ENCODE data around the gene GLOD4.

- TF ChIP-seq, protein P1, sequence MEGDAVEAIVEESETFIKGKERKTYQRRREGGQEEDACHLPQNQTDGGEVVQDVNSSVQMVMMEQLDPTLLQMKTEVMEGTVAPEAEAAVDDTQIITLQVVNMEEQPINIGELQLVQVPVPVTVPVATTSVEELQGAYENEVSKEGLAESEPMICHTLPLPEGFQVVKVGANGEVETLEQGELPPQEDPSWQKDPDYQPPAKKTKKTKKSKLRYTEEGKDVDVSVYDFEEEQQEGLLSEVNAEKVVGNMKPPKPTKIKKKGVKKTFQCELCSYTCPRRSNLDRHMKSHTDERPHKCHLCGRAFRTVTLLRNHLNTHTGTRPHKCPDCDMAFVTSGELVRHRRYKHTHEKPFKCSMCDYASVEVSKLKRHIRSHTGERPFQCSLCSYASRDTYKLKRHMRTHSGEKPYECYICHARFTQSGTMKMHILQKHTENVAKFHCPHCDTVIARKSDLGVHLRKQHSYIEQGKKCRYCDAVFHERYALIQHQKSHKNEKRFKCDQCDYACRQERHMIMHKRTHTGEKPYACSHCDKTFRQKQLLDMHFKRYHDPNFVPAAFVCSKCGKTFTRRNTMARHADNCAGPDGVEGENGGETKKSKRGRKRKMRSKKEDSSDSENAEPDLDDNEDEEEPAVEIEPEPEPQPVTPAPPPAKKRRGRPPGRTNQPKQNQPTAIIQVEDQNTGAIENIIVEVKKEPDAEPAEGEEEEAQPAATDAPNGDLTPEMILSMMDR (conservative IDR thresholded peaks at IDR 0.05; ENCODE audit: low read depth, low read length): no peak
- no peak for TF ChIP-seq POLR2A (IDR thresholded peaks at IDR 0.05; ENCODE audit: low read depth, low read length)
- no peak for TF ChIP-seq CHD1 (IDR thresholded peaks at IDR 0.05; ENCODE audit: low read depth, low read length)
- no peak for TF ChIP-seq SMC3 (IDR thresholded peaks at IDR 0.05; ENCODE audit: low read depth, low read length)
- no peak for TF ChIP-seq RCOR1 (IDR thresholded peaks at IDR 0.05; ENCODE audit: insufficient replicate concordance, low read length)
- no peak for TF ChIP-seq MAZ (IDR thresholded peaks at IDR 0.05; ENCODE audit: borderline replicate concordance, low read depth, low read length)
- TF ChIP-seq RFX5 (IDR thresholded peaks at IDR 0.05; ENCODE audit: low read depth, low read length): no peak
- TF ChIP-seq MAFK (IDR thresholded peaks at IDR 0.05; ENCODE audit: low read depth, low read length): no peak
- no peak for TF ChIP-seq BHLHE40 (IDR thresholded peaks at IDR 0.05; ENCODE audit: low read depth, low read length)
- no peak for TF ChIP-seq MXI1 (IDR thresholded peaks at IDR 0.05; ENCODE audit: borderline replicate concordance, low read depth, low read length)
- no peak for TF ChIP-seq FOS (IDR thresholded peaks at IDR 0.05; ENCODE audit: low read depth, low read length)
- TF ChIP-seq, protein P2, sequence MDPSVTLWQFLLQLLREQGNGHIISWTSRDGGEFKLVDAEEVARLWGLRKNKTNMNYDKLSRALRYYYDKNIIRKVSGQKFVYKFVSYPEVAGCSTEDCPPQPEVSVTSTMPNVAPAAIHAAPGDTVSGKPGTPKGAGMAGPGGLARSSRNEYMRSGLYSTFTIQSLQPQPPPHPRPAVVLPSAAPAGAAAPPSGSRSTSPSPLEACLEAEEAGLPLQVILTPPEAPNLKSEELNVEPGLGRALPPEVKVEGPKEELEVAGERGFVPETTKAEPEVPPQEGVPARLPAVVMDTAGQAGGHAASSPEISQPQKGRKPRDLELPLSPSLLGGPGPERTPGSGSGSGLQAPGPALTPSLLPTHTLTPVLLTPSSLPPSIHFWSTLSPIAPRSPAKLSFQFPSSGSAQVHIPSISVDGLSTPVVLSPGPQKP (IDR thresholded peaks at IDR 0.05; ENCODE audit: borderline replicate concordance, low read depth, low read length): no peak
- TF ChIP-seq, protein P3, sequence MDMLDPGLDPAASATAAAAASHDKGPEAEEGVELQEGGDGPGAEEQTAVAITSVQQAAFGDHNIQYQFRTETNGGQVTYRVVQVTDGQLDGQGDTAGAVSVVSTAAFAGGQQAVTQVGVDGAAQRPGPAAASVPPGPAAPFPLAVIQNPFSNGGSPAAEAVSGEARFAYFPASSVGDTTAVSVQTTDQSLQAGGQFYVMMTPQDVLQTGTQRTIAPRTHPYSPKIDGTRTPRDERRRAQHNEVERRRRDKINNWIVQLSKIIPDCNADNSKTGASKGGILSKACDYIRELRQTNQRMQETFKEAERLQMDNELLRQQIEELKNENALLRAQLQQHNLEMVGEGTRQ (IDR thresholded peaks at IDR 0.05; ENCODE audit: low read depth, low read length): no peak
- no peak for TF ChIP-seq CEBPB (IDR thresholded peaks at IDR 0.05; ENCODE audit: low read depth, low read length)
Measured at GRCh38 chr17:773467-774312, 8.4 kb downstream of the GLOD4 start.

Measured in IMR-90 (cell line).